Left ventricle myocardium inferior (tissue), 1 donor: ENCODE data around the gene DGUOK. TPM values are rescaled to one million over a fixed set of nuclear protein-coding genes. Genes with fewer than 3 reads are reported as not detected.

Experiments used
- DNase-seq: peaks from one replicate; pipeline ENCODE4 v3.0.0-alpha.2; 2020
- H3K27ac ChIP-seq: fragments of 200-600 bp; replicated peaks from 2 replicates; pipeline ENCODE4 v1.8.0; 2021
- H3K27me3 ChIP-seq: fragments of 200-600 bp; 2 replicates; pipeline ENCODE4 v1.8.0; 2021; ENCODE audit warnings: low read depth
- H3K36me3 ChIP-seq: fragments of 200-600 bp; 2 replicates; pipeline ENCODE4 v1.8.0; 2021
- H3K4me1 ChIP-seq: fragments of 200-600 bp; 2 replicates; pipeline ENCODE4 v1.8.0; 2021
- H3K4me3 ChIP-seq: fragments of 200-600 bp; 2 replicates; pipeline ENCODE4 v1.8.0; 2021; ENCODE audit warnings: mild to moderate bottlenecking, moderate library complexity
- H3K9me3 ChIP-seq: fragments of 200-600 bp; replicated peaks from 2 replicates; pipeline ENCODE4 v1.8.0; 2021
- intact Hi-C: fragments of 100-400 bp; cut with micrococcal nuclease; formaldehyde crosslinking; loops from one replicate; pipeline ENCODE4 v1.11.0; 2022
- total RNA-seq: library from RNA; stranded (reverse); fragmentation: NEBNext Ultra II Directional; extraction: Animal tissue kit (Norgen Biotek cat#: 25700); gene quantifications from one replicate; pipeline ENCODE4 v1.2.1, GENCODE V29; 2021
- TF ChIP-seq, protein P1 (sequence below): fragments of 200-600 bp; IDR thresholded peaks from 2 replicates; pipeline ENCODE4 v1.8.0; 2021; ENCODE audit warnings: antibody characterized with exemption, mild to moderate bottlenecking, borderline replicate concordance
- donor health status: DM: no; HTN: yes; CAD: no; lungs with severe emphysema.

Gene DGUOK
- total RNA-seq, 1 donor from 2014 or later, result 21.9 TPM

GRCh38 chr2:73981081-73982001 is 54.7 kb downstream of the DGUOK start:
- peaks cover 64% of the 10 kb centered on the region for H3K4me1 ChIP-seq
- DNase-seq, result no peak
- intact Hi-C loops, result no loop called here
- H3K4me3 ChIP-seq, result peak overlapping the region; percentile 63
- peak overlapping the region; percentile 24 for H3K27ac ChIP-seq
- no peaks in the 10 kb centered on the region for H3K27me3 ChIP-seq
- H3K9me3 ChIP-seq, result no peaks in the 10 kb centered on the region
- TF ChIP-seq, protein P1, sequence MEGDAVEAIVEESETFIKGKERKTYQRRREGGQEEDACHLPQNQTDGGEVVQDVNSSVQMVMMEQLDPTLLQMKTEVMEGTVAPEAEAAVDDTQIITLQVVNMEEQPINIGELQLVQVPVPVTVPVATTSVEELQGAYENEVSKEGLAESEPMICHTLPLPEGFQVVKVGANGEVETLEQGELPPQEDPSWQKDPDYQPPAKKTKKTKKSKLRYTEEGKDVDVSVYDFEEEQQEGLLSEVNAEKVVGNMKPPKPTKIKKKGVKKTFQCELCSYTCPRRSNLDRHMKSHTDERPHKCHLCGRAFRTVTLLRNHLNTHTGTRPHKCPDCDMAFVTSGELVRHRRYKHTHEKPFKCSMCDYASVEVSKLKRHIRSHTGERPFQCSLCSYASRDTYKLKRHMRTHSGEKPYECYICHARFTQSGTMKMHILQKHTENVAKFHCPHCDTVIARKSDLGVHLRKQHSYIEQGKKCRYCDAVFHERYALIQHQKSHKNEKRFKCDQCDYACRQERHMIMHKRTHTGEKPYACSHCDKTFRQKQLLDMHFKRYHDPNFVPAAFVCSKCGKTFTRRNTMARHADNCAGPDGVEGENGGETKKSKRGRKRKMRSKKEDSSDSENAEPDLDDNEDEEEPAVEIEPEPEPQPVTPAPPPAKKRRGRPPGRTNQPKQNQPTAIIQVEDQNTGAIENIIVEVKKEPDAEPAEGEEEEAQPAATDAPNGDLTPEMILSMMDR, result peak; percentile 8
- H3K36me3 ChIP-seq, result no peaks in the 10 kb centered on the region

- intact Hi-C loops, result no loop called here
- no peak overlapping the region for H3K27ac ChIP-seq
- H3K4me1 ChIP-seq, result peaks cover 72% of the 10 kb centered on the region
- TF ChIP-seq, protein P1, result no peak
- DNase-seq, result no peak
- H3K4me3 ChIP-seq, result peak overlapping the region; percentile 63
- H3K36me3 ChIP-seq, result no peaks in the 10 kb centered on the region
- H3K27me3 ChIP-seq, result no peaks in the 10 kb centered on the region
- no peaks in the 10 kb centered on the region for H3K9me3 ChIP-seq
Observed at GRCh38 chr2:73982140-73982617, 55.5 kb downstream of the DGUOK start.

DNA sequence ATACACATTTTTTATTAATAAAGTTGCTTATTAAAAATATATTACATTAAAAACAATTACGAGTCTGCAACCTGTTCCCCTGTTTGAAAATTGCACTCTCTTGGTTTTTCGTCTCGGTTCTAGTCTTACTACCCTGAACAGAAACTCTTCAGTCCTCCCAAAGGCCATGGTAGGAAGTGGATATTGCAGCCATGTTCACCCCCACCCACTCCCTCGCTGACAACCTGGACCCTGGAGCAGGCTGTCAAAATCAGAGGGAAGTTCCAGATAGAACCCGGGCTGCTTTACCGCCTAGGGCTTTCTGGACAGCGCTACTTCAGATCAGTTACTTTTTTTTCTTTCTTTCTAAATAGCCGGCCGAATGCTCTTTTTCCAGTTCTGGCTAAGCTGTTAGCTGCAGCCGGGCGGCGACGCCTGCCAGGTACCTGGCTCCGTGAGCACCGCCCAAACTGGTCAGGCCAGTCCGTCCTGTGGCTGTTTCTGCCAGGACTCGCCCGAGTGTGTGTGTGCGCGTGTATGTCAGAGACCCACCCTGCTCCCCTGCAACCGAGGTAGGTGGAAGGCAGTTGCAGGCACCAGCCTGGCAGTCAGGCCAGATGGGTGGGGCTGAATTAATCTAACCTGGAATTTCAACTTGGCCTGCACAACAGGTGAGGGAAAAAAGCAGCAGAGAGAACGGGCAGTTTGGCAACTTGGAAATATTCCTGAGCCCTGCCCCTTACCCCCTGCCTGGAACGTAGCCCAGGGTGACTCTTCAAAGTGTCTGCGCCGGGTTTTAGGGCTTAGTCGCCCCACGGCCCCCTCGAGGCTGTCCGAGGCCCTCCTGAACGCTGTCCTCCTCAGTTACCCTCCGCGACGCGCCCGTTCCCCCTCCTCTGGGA is 56.9 kb downstream of the DGUOK start:
- no peak for DNase-seq
- H3K4me1 ChIP-seq, result peaks cover 86% of the 10 kb centered on the region
- no peaks in the 10 kb centered on the region for H3K27me3 ChIP-seq
- TF ChIP-seq, protein P1, result no peak
- peak overlapping the region; percentile 74 for H3K4me3 ChIP-seq
- peak overlapping the region; percentile 60 for H3K27ac ChIP-seq
- no peaks in the 10 kb centered on the region for H3K36me3 ChIP-seq
- intact Hi-C loops, result no loop called here
- no peaks in the 10 kb centered on the region for H3K9me3 ChIP-seq

DNA sequence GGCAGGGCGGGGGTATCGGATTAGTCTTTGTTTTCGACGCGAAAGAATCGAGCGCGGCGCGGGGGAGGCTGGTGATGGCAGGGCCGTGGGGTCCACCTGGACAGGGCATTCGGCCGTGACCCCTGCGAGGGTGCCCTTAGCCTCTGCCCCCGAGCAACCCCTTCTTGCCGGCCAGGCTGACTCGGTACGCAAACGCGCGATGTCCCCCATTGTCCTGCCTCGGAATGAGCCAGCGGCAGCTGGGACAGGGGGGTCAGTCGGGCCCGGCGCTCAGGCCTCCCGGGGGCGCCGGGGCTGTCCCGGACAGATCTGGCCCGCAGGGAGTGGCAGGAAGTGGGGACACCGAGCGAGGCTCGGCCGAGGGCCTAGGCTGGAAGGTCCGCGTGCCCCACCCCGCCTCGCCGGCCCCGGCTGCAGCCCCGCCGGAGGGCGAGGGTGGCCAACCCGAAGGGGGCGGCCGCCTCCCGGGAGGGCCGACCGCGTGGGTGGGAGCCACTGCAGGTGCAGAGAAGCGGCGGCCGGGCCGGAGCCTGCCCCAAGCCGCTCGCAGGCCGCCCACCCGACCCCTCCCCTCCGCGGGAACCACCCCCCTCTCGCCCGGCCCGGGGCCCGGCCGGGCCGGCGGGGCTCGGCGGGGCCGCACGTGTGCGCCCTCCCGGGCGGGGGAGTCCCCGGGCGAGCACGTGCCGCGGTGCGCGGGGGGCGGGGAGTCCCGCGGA is 57.7 kb downstream of the DGUOK start, which contains the start of gene TET3:
TSS of gene TET3 (plus strand) at position 708 of the 719 bp plus-strand sequence. CDS start 1,494 bp downstream, outside the sequence.
- no peaks in the 10 kb centered on the region for H3K36me3 ChIP-seq
- intact Hi-C loops, result no loop called here
- DNase-seq, result no peak
- TF ChIP-seq, protein P1, result no peak
- peak within 1 kb of the TSS; percentile 63 for H3K27ac ChIP-seq
- peaks cover 82% of the 10 kb centered on the region for H3K4me1 ChIP-seq
- H3K9me3 ChIP-seq, result no peaks in the 10 kb centered on the region
- no peaks in the 10 kb centered on the region for H3K27me3 ChIP-seq
- peak within 1 kb of the TSS; percentile 74 for H3K4me3 ChIP-seq

- TF ChIP-seq, protein P1, result no peak
- H3K4me1 ChIP-seq, result peaks cover 76% of the 10 kb centered on the region
- H3K27me3 ChIP-seq, result no peaks in the 10 kb centered on the region
- H3K36me3 ChIP-seq, result no peaks in the 10 kb centered on the region
- peak overlapping the region; percentile 60 for H3K27ac ChIP-seq
- H3K9me3 ChIP-seq, result no peaks in the 10 kb centered on the region
- peak overlapping the region; percentile 74 for H3K4me3 ChIP-seq
- intact Hi-C loops, result no loop called here
- DNase-seq, result peak; percentile 58
Observed at GRCh38 chr2:73984922-73985307, 58.2 kb downstream of the DGUOK start.
